Mucosa of descending colon (tissue), 3 donors: ENCODE data around the gene GSTM2. TPM values are rescaled to one million over a fixed set of nuclear protein-coding genes. Genes with fewer than 3 reads are reported as not detected.
A peak's percentile ranks its signal among the peaks of the same experiment; 100 is the strongest.

Source experiments
- ATAC-seq: fragments of 200-7000 bp; cut with Tn5 transposase; one replicate; pipeline ENCODE4 v1.9.1; 2020; ENCODE audit warnings: mild to moderate bottlenecking, moderate library complexity
- DNase-seq, 3 donors: peaks; one replicate each; pipeline ENCODE4 v3.0.0-alpha.2; 2020
- H3K36me3 ChIP-seq: fragments of 200-600 bp; one replicate; pipeline ENCODE4 v1.8.0; 2021; ENCODE audit warnings: low read depth, mild to moderate bottlenecking
- H3K4me1 ChIP-seq: fragments of 200-600 bp; one replicate; pipeline ENCODE4 v1.8.0; 2021; ENCODE audit warnings: low read depth, mild to moderate bottlenecking
- H3K4me3 ChIP-seq: fragments of 200-600 bp; one replicate; pipeline ENCODE4 v1.8.0; 2021; ENCODE audit warnings: mild to moderate bottlenecking
- H3K9me3 ChIP-seq: fragments of 200-600 bp; one replicate; pipeline ENCODE4 v1.8.0; 2021; ENCODE audit warnings: mild to moderate bottlenecking
- CTCF ChIP-seq: fragments of 200-600 bp; IDR thresholded peaks from one replicate; pipeline ENCODE4 v1.8.0; 2022; ENCODE audit warnings: antibody characterized with exemption, mild to moderate bottlenecking
- intact Hi-C, 2 donors: fragments of 100-400 bp; cut with DNase I in 1 of 2; cut with micrococcal nuclease in 1 of 2; formaldehyde crosslinking; loops; one replicate each; pipeline versions ENCODE4 v1.11.0 to v1.11.1; 2022; cut with DNase I, micrococcal nuclease
- total RNA-seq, 3 donors: library from RNA; stranded (reverse); fragmentation: NEBNext Ultra II Directional in 2 of 3; extraction: Animal tissue kit (Norgen Biotek cat#: 25700) in 2 of 3; gene quantifications; one replicate each; pipeline versions ENCODE4 v1.2.1 to v1.2.4, GENCODE V29; 2021 to 2023
- donor health status: DM: no; HTN: no; CAD: no; lungs with moderate emphysema.
- donor health status: DM: no; HTN: no; CAD: no.
- donor health status: DM: no; HTN: yes; CAD: no.

The GSTM2 gene
- total RNA-seq, 3 donors from 2014 or later, result 23.8 to 87.7 (median 41.0) TPM

- ATAC-seq, result no peak
- H3K4me3 ChIP-seq, result no peak overlapping the region
- no peaks in the 10 kb centered on the region for H3K36me3 ChIP-seq
- H3K4me1 ChIP-seq, result peaks cover 13% of the 10 kb centered on the region
- no peaks in the 10 kb centered on the region for H3K9me3 ChIP-seq
- no peak for TF ChIP-seq CTCF
- DNase-seq, result no peak
- intact Hi-C loops, result no loop called here
Measured at GRCh38 chr1:109624201-109625010, 43.5 kb upstream of the GSTM2 start.

GRCh38 chr1:109625176-109625575 lies 42.7 kb upstream of the GSTM2 start:
- TF ChIP-seq CTCF, result no peak
- Histone ChIP-seq H3K4me3 (no peak overlapping the region), H3K36me3 (no peaks in the 10 kb centered on the region), H3K4me1 (peaks cover 13% of the 10 kb centered on the region), H3K9me3 (no peaks in the 10 kb centered on the region)
- DNase-seq (peak in 1 of 3 donors; percentile 49), ATAC-seq (no peak)
- intact Hi-C loops, result no loop called here

GRCh38 chr1:109625601-109626560 lies 42.0 kb upstream of the GSTM2 start:
- Histone ChIP-seq H3K4me3 (no peak overlapping the region), H3K36me3 (no peaks in the 10 kb centered on the region), H3K4me1 (peaks cover 13% of the 10 kb centered on the region), H3K9me3 (no peaks in the 10 kb centered on the region)
- no peak for TF ChIP-seq CTCF
- no peak for DNase-seq
- intact Hi-C loops, result no loop called here
- no peak for ATAC-seq

- Histone ChIP-seq H3K9me3 (no peaks in the 10 kb centered on the region), H3K4me3 (no peak overlapping the region), H3K36me3 (no peaks in the 10 kb centered on the region), H3K4me1 (peaks cover 4% of the 10 kb centered on the region)
- no peak for ATAC-seq
- intact Hi-C loops, result no loop called here
- TF ChIP-seq CTCF, result no peak
- DNase-seq, result no peak
Measured at GRCh38 chr1:109626682-109627408, 41.0 kb upstream of the GSTM2 start.

- Histone ChIP-seq H3K4me1 (peaks cover 8% of the 10 kb centered on the region), H3K4me3 (no peak overlapping the region), H3K9me3 (no peaks in the 10 kb centered on the region), H3K36me3 (no peaks in the 10 kb centered on the region)
- DNase-seq (no peak), ATAC-seq (no peak)
- intact Hi-C loops, result no loop called here
- TF ChIP-seq CTCF, result no peak
Measured at GRCh38 chr1:109627692-109628399, 40.0 kb upstream of the GSTM2 start.
